HEK293 (cell line): Measurements from ENCODE around the gene FAM89B.

Experiments used
- CTCF ChIP-seq: fragments of 450-650 bp; formaldehyde crosslinking; IDR thresholded peaks from 2 replicates; pipeline ENCODE4 v1.5.1; 2016; ENCODE audit warnings: missing biosample characterization, missing genetic modification characterization
- HOXC10 ChIP-seq: sonication (generic); formaldehyde crosslinking; IDR thresholded peaks from 2 replicates; pipeline ENCODE4 v1.8.1; 2023; ENCODE audit warnings: mild to moderate bottlenecking, missing genetic modification reagents
- KLF9 ChIP-seq: fragments of 450-650 bp; formaldehyde crosslinking; IDR thresholded peaks from 2 replicates; pipeline ENCODE4 v1.5.1; 2016; ENCODE audit warnings: missing biosample characterization, missing genetic modification characterization, low read depth
- ZBTB7A ChIP-seq: fragments of 450-650 bp; formaldehyde crosslinking; IDR thresholded peaks from 2 replicates; pipeline ENCODE4 v1.5.1; 2016; ENCODE audit warnings: low read depth, missing biosample characterization, missing genetic modification characterization
- ZNF121 ChIP-seq: fragments of 450-650 bp; formaldehyde crosslinking; IDR thresholded peaks from 2 replicates; pipeline ENCODE4 v1.5.1; 2016; ENCODE audit warnings: missing biosample characterization, missing genetic modification characterization
- ZNF132 ChIP-seq: fragments of 450-650 bp; formaldehyde crosslinking; IDR thresholded peaks from 2 replicates; pipeline ENCODE4 v1.5.1; 2017; ENCODE audit warnings: missing biosample characterization, missing genetic modification characterization, borderline replicate concordance
- ZNF292 ChIP-seq: fragments of 450-650 bp; formaldehyde crosslinking; IDR thresholded peaks from 2 replicates; pipeline ENCODE4 v1.5.1; 2016; ENCODE audit warnings: low read depth, missing biosample characterization, missing genetic modification characterization, borderline replicate concordance
- ZNF521 ChIP-seq: fragments of 450-650 bp; formaldehyde crosslinking; IDR thresholded peaks from 2 replicates; pipeline ENCODE4 v1.5.1; 2017; ENCODE audit warnings: missing biosample characterization, mild to moderate bottlenecking, missing genetic modification characterization
- ZNF571 ChIP-seq: fragments of 450-650 bp; formaldehyde crosslinking; IDR thresholded peaks from 2 replicates; pipeline ENCODE4 v1.5.0; 2017; ENCODE audit warnings: missing biosample characterization, missing genetic modification characterization
- ZNF610 ChIP-seq: fragments of 450-650 bp; formaldehyde crosslinking; IDR thresholded peaks from 2 replicates; pipeline ENCODE4 v1.5.1; 2016; ENCODE audit warnings: missing biosample characterization, missing genetic modification characterization, borderline replicate concordance

DNA sequence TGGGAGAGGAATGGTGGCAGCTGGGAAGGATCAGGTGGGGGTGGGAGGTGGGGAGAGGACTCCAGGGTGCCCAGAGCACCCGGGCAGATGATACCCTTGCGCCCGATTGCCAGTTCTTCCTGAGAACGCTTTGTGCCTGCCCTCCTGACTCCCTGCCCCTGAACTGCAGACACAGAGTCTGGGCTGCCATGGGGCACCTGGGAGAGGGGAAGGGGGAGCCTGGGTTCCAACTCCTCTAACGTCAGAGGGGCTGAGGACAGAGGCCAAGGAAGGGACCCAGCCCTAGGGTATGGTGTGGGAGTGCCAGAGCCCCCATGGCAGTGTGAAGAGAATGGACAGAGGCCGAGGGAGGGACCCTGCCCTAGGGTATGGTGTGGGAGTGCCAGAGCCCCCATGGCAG lies 24.2 kb downstream of the FAM89B start:
- no peak for TF ChIP-seq CTCF (tag by site-specific recombination)
- TF ChIP-seq KLF9 (tag by site-specific recombination), result no peak
- TF ChIP-seq ZNF571 (tag by site-specific recombination), result no peak
- TF ChIP-seq ZNF521 (tag by site-specific recombination), result no peak
- no peak for TF ChIP-seq ZNF132 (tag by site-specific recombination)
- no peak for TF ChIP-seq HOXC10 (CRISPR knock-in tag)
- TF ChIP-seq ZNF121 (tag by site-specific recombination), result no peak
- TF ChIP-seq ZBTB7A (tag by site-specific recombination), result no peak
- TF ChIP-seq ZNF610 (tag by site-specific recombination), result no peak
- no peak for TF ChIP-seq ZNF292 (tag by site-specific recombination)
